CD4-positive, alpha-beta T cell treated with Interleukin-17A for 4 hours (primary cell): ENCODE measurements around the gene ABHD17C.

ENCODE experiments used
- DNase-seq: peaks from one replicate; pipeline ENCODE4 v3.0.0-alpha.2; 2020; ENCODE audit warnings: mixed read lengths

ABHD17C gene

GRCh38 chr15:80790236-80790635 is 95.1 kb downstream of the ABHD17C start:
- DNase-seq, result no peak

GRCh38 chr15:80791004-80791403 is 95.9 kb downstream of the ABHD17C start:
- DNase-seq, result no peak

GRCh38 chr15:80796407-80796806 is 101.3 kb downstream of the ABHD17C start:
- no peak for DNase-seq

- no peak for DNase-seq
Measured at GRCh38 chr15:80798911-80799310, 103.8 kb downstream of the ABHD17C start.

GRCh38 chr15:80800067-80800466 is 105.0 kb downstream of the ABHD17C start:
- no peak for DNase-seq

- DNase-seq, result no peak
Measured at GRCh38 chr15:80801891-80802680, 107.0 kb downstream of the ABHD17C start.

- peak; percentile 16 for DNase-seq
Measured at GRCh38 chr15:80803580-80804525, 108.7 kb downstream of the ABHD17C start.

- DNase-seq, result peak; percentile 15
Measured at GRCh38 chr15:80804970-80805495, 109.9 kb downstream of the ABHD17C start.
